Endometrial microvascular endothelial cells (primary cell): ENCODE data around the gene NUP85. TPM values are rescaled to one million over a fixed set of nuclear protein-coding genes. Genes with fewer than 3 reads are reported as not detected.
"Not testable (repeated sequence)": the region's sequence is repeated elsewhere in the genome, so short reads cannot be mapped to it uniquely, and the experiment has no call there.

Source experiments
- in situ Hi-C: cut with HindIII; loops from 2 replicates; pipeline ENCODE4 v1.10.0; 2017; ENCODE audit warnings: low sequenced_read_pairs, low pct_unique_long_range_greater_than_20kb; ENCODE audit errors: inconsistent ontology term
- total RNA-seq: library from RNA; depleted of rRNA; stranded (reverse); fragments of >200 nt; gene quantifications from one replicate; pipeline ENCODE4 v1.2.3, GENCODE V29; 2015; ENCODE audit errors: inconsistent ontology term

The NUP85 gene
- total RNA-seq, 1 donor from 2014 or later, result 66.9 TPM

DNA sequence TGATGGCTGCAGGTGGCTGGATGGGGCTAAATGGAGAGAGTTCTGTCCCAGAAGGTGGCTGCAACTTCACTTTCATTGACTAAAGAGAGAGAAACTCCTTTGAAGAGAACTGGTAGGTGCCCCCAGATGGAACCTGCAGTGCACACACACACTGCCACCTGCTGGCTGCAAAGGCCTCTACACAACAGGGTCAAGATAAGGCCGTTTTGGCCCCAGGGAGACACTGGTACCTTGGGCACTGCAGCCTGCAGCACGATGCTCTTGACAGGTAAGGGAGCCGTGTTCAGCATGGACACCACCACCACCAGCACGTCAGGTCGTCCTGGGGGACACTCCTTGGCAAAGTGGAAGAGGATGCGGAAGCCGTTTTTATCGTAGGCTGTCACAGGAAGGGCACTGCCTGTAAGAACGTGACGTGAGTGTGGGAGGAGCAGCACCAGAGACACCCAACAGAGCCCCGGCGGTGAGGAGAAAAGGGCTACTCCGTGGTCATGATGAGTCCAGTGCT, 33.3 kb downstream of the NUP85 start:
- in situ Hi-C loops, result no loop called here

GRCh38 chr17:75239214-75239613, 33.7 kb downstream of the NUP85 start:
- in situ Hi-C loops, result no loop called here

GRCh38 chr17:75239778-75240393, 34.4 kb downstream of the NUP85 start:
- in situ Hi-C loops, result no loop called here

DNA sequence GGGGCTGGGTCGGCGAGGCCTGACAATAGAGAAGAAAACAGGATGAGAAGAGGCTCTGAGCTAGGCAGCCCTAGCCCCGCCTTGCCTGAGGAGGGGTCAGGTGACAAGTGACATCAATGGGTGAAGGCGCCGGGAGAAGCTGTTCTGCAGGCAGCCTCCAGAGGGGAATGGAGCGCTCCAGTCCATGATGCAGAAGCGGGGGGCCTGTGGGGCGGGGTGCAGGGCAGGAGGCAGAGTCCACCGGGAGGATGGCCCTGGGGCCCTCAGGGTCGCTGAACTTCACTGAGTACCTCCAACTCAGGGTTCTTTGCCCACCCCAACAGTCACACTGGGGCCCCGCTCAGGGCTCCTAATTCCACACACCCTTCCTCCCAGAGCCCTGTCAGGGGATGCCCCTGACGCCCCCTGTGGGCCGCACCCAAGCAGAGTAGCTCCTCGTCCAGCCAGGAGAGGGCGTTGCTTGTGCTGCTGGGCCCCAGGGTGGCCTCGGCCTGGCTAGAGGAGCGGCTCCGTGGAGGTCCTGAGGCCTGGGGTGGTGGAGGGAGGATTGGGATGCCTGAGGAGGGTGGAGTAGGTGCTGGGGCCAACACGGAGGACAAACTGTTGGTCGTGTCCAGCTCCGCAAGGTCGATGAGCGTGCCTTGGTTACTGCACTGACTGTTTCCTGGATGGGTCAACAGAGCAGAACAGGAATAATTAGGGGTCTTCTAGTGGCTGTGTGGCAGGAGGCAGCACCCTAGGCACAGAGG, 35.1 kb downstream of the NUP85 start:
- in situ Hi-C loops, result no loop called here

GRCh38 chr17:75241143-75241430, 35.6 kb downstream of the NUP85 start:
- in situ Hi-C loops, result no loop called here

GRCh38 chr17:75241502-75241901, 36.0 kb downstream of the NUP85 start:
- in situ Hi-C loops, result no loop called here

DNA sequence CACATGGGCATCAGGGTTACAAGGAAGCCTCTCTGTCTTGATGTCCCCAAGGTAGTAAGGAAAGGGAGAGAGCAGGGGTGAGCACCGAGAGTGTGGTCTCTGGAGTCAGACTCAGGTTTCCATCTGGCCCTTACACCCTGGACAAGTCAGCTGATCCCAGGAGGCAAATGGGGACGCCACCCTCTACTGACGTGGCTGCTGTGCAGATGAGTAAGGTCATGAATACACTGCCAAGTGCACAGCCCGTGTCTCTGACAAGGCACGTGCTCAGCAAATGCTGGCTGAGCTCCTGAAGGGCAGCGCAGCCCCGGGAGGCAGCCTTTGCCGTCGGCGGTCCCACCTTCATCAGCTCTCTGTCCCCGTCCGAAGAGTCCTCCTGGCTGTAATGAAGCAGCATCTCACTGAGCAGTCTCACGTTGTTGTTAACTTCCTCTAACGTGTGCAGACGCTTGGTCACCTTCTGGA, 36.5 kb downstream of the NUP85 start:
- in situ Hi-C loops, result no loop called here

- in situ Hi-C loops, result no loop called here
Measured at GRCh38 chr17:75242461-75243042, 37.1 kb downstream of the NUP85 start.

- in situ Hi-C loops, result no loop called here
Measured at GRCh38 chr17:75244133-75244866, 38.8 kb downstream of the NUP85 start.

- in situ Hi-C loops, result no loop called here
Measured at GRCh38 chr17:75245011-75245410, 39.5 kb downstream of the NUP85 start.

DNA sequence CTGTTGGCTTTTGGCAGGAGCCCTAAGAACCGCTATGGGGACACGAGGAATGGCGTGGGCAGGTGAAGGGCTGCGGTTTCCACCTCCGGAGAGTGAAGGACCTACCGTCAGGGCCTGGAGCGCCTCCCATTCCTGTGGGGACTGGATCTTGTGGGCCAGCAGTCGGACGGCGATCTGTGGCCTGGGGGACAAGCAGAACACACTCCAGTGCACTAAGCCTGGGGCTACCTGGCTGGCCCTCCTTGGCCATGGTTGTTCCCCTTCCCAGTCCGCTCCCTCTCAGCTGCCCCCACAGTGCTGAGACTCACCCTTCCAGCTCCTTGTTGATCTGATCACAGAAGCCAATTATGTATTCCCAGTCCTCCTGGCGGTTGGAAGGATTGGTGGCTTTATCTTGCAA, 40.9 kb downstream of the NUP85 start:
- in situ Hi-C loops, result no loop called here

GRCh38 chr17:75249564-75249963, 44.1 kb downstream of the NUP85 start:
- in situ Hi-C loops, result no loop called here

GRCh38 chr17:75250009-75250471, 44.6 kb downstream of the NUP85 start:
- in situ Hi-C loops, result no loop called here

DNA sequence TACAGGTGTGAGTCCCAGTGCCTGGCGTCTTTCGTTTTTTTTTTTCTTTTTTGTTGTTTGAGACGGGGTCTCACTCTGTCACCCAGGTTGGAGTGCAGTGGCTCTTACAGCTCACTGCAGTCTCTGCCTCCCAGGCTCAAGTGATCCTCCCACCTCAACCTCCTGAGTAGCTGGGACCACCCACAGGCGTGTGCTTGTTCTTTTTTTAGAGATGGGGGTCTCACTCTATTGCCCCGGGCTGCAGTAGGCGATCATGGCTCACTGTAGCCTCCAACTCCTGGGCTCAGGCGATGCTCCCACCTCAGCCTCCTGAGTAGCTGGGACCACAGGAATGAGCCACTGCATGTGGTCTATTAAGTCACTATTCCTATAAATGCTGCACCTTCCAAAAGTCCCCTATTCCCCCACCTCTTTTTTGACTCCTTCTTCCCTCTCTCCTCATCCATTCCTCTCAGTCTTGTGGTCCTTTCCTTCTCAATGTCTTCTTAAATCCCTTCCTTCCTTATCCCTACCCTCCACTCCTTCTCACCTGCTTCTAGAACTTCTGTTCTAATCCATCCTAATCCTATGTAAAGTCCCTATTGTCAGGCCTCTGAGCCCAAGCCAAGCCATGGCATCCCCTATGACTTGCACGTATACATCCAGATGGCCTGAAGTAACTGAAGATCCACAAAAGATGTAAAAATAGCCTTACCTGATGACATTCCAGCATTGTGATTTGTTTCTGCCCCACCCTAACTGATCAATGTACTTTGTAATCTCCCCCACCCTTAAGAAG, 46.7 kb downstream of the NUP85 start:
- in situ Hi-C loops, result no loop called here

GRCh38 chr17:75255954-75256698, 50.6 kb downstream of the NUP85 start:
- in situ Hi-C loops, result not testable (repeated sequence)

DNA sequence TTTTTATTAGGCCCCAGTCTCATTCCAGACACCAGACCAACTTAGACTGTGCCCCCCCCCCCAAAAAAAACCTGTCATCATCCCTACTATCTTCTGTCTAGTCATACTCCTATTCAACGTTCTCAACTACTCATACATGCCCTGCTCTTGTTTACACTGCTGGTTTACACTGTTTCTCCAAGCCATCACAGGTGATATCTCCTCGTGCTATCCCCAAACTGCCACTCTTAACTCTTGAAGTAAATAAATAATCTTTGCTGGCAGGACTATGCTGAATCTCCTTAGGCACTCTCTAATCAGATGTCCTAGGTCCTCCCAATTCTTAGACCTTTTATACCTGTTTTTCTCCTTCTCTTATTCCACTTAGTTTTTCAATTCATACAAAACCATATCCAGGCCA, 51.7 kb downstream of the NUP85 start:
- in situ Hi-C loops, result not testable (repeated sequence)

DNA sequence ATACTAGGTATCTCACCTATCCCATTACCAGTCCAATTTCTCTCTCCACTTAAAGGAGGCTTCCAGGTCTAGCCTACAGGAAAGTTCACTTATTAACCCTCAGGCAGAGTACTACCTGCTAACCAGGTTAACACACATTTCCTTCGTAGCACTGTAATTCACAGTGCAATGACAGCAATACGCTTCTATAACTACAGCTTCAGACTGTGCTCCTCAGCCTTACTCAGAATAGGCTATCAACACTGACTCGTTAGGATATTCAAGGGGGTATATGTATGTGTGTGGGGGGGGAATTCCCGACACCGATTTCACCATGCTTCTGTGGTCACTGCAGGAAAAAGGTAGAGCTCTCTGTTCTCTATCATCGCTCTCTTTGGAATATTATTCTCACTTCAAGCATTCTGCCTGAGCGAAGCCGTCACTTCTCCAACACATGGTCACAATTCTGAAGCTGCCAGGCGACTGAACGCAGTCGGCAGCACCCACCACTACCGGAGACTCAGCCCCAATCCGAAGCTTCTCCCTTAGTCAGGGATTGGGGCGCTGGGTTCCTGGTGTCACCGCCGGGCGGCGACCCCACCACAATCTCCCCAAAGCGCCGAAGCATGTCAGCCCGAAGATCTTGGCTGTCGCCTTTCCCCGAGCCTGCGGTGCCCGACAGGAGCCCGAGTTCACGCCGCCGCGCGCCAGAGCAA, 55.3 kb downstream of the NUP85 start:
- in situ Hi-C loops, result no loop called here
